COLO829 (cell line): ENCODE data around the gene SYT8.
A peak's percentile ranks its signal among the peaks of the same experiment; 100 is the strongest.
"Not testable (repeated sequence)": the region's sequence is repeated elsewhere in the genome, so short reads cannot be mapped to it uniquely, and the experiment has no call there.

ENCODE experiments used
- DNase-seq: peaks from one replicate; pipeline ENCODE4 v3.0.0; 2012; ENCODE audit warnings: low spot score

The SYT8 gene

GRCh38 chr11:1834779-1835670, at the start of gene SYT8:
Gene SYT8, plus strand, starts transcription at chr11:1834990. Its CDS starts 116 bp downstream, at chr11:1835106.
- no peak for DNase-seq

GRCh38 chr11:1785749-1786413, 48.9 kb upstream of the SYT8 start:
- DNase-seq, result no peak

GRCh38 chr11:1786466-1786865, 48.3 kb upstream of the SYT8 start:
- DNase-seq, result no peak

- no peak for DNase-seq
Observed at GRCh38 chr11:1791912-1792311, 42.9 kb upstream of the SYT8 start.

- DNase-seq, result no peak
Observed at GRCh38 chr11:1792461-1792860, 42.3 kb upstream of the SYT8 start.

- no peak for DNase-seq
Observed at GRCh38 chr11:1793081-1793480, 41.7 kb upstream of the SYT8 start.

GRCh38 chr11:1796413-1797011, 38.3 kb upstream of the SYT8 start:
- no peak for DNase-seq

GRCh38 chr11:1797391-1798125, 37.2 kb upstream of the SYT8 start:
- no peak for DNase-seq

GRCh38 chr11:1803246-1803645, 31.5 kb upstream of the SYT8 start:
- DNase-seq, result no peak

- DNase-seq, result not testable (repeated sequence)
Observed at GRCh38 chr11:1803835-1804519, 30.8 kb upstream of the SYT8 start.

- no peak for DNase-seq
Observed at GRCh38 chr11:1805525-1805924, 29.3 kb upstream of the SYT8 start.

GRCh38 chr11:1807264-1807995, 27.4 kb upstream of the SYT8 start:
- DNase-seq, result no peak

- no peak for DNase-seq
Observed at GRCh38 chr11:1810761-1811160, 24.0 kb upstream of the SYT8 start.

- no peak for DNase-seq
Observed at GRCh38 chr11:1812274-1812673, 22.5 kb upstream of the SYT8 start.

GRCh38 chr11:1812801-1813200, 22.0 kb upstream of the SYT8 start:
- DNase-seq, result no peak

- not testable (repeated sequence) for DNase-seq
Observed at GRCh38 chr11:1813356-1813755, 21.4 kb upstream of the SYT8 start.

- no peak for DNase-seq
Observed at GRCh38 chr11:1814691-1815090, 20.1 kb upstream of the SYT8 start.

- no peak for DNase-seq
Observed at GRCh38 chr11:1815311-1815710, 19.5 kb upstream of the SYT8 start.

- DNase-seq, result no peak
Observed at GRCh38 chr11:1815751-1816150, 19.0 kb upstream of the SYT8 start.

- DNase-seq, result no peak
Observed at GRCh38 chr11:1817000-1817399, 17.8 kb upstream of the SYT8 start.

GRCh38 chr11:1817511-1817910, 17.3 kb upstream of the SYT8 start:
- DNase-seq, result peak; percentile 74
